ENCODE measurements around the gene IL1R2.

The IL1R2 gene

DNA sequence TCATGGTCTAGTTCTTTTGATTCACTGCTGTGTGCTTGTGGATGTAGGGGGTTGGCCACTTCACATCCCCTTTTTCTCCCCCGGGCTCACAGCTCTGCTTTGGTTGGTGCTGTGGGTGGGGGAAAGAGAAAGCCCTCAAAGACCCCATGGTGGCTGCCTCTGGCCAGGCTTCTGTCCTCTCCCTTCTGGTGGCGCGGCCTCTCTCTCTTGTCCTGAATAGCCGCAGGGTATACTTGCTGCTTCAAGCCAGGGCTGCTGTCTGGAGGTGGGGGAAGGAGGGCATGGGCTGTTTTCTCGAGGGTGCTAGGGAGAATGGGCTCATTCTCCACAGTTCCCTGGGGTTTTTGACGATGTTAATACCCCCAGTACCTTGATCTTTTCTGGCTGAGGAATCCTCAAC, 53.9 kb downstream of the IL1R2 start:
- Histone ChIP-seq H3K4me1 (peaks cover 27% of the 10 kb centered on the region), H3K27me3 (ENCODE audit: control insufficient read depth, insufficient read depth, low read length) (no peaks in the 10 kb centered on the region), H2AFZ (no peak overlapping the region), H3K9me3 (ENCODE audit: control insufficient read depth, low read length) (no peaks in the 10 kb centered on the region), H3K4me3 (ENCODE audit: low read depth, low read length) (no peak overlapping the region), H3K4me2 (ENCODE audit: low read length) (no peak overlapping the region), H3K79me2 (no peaks in the 10 kb centered on the region), H3K9ac (no peak overlapping the region), H3K27ac (peak overlapping the region; percentile 49), H3K36me3 (ENCODE audit: control insufficient read depth, insufficient read depth, low read length) (no peaks in the 10 kb centered on the region)
- TF ChIP-seq, protein P1, sequence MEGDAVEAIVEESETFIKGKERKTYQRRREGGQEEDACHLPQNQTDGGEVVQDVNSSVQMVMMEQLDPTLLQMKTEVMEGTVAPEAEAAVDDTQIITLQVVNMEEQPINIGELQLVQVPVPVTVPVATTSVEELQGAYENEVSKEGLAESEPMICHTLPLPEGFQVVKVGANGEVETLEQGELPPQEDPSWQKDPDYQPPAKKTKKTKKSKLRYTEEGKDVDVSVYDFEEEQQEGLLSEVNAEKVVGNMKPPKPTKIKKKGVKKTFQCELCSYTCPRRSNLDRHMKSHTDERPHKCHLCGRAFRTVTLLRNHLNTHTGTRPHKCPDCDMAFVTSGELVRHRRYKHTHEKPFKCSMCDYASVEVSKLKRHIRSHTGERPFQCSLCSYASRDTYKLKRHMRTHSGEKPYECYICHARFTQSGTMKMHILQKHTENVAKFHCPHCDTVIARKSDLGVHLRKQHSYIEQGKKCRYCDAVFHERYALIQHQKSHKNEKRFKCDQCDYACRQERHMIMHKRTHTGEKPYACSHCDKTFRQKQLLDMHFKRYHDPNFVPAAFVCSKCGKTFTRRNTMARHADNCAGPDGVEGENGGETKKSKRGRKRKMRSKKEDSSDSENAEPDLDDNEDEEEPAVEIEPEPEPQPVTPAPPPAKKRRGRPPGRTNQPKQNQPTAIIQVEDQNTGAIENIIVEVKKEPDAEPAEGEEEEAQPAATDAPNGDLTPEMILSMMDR (IDR thresholded peaks at IDR 0.05): no peak

DNA sequence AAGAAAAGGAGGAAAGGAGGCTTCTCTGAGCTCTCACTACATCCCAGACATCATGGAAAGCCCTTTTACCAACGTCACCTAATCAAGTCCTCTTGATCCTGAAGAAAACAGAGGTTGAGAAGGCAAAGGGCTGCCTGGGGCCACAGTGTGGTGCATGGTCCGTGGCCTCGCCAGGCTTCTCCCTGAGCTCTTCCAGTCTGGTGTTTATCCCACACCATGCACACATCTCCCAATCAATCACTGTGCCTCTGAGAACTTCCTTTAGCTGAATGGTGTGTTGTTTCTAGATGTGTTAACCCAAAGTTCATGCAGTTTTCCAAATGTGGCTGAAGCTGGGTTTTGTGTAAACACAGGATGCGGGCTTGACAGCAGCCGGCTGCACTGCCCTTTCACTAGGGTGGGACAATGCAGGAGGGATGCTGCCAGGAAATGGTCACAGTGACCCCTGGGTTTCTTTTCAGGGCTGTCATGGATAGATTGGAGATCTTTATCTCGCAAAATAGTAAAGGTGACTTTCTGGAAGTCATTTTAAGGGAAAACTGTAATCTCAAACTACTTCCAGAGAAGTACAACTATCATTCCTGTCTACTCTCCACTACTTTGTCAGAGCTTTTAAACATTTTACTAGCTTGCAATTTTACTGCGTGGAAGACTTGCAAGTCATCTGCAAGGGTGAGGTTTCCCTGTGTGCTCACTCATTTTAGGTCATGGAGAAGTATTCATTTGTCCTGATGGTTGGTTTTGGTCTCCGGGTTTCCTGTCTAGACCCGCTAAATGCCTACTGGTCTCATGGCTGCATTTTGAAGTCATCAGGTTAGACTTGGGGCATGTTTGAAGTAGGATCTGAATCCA, 54.6 kb downstream of the IL1R2 start:
- H3K9me3 ChIP-seq (ENCODE audit: control insufficient read depth, low read length): no peaks in the 10 kb centered on the region
- H2AFZ ChIP-seq: peak overlapping the region; percentile 21
- H3K79me2 ChIP-seq: no peaks in the 10 kb centered on the region
- no peaks in the 10 kb centered on the region for H3K27me3 ChIP-seq (ENCODE audit: control insufficient read depth, insufficient read depth, low read length)
- H3K9ac ChIP-seq: no peak overlapping the region
- TF ChIP-seq, protein P1 (IDR thresholded peaks at IDR 0.05): no peak
- H3K36me3 ChIP-seq (ENCODE audit: control insufficient read depth, insufficient read depth, low read length): no peaks in the 10 kb centered on the region
- H3K27ac ChIP-seq: peak overlapping the region; percentile 49
- no peak overlapping the region for H3K4me2 ChIP-seq (ENCODE audit: low read length)
- peaks cover 21% of the 10 kb centered on the region for H3K4me1 ChIP-seq
- no peak overlapping the region for H3K4me3 ChIP-seq (ENCODE audit: low read depth, low read length)

DNA sequence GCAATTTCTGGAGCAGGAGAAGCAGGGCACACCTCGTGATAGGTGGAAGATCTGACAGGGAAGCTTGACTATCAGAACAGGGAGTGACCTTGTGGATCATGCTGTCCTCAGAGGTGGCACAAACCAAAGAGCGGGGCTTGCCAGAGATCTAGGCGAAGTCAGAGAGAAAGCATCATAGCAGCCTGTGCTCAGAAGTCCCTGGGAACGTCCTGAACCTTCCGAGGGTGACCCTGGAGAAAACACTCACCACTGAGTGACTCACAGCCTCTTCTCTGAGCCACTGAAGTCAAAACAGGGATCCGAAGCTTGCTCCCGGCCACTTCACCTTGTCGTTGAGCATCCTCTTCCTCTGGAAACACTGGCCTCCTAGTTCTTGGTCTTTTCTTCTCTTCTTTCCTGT, 56.7 kb downstream of the IL1R2 start:
- H3K79me2 ChIP-seq: no peaks in the 10 kb centered on the region
- H3K9ac ChIP-seq: no peak overlapping the region
- TF ChIP-seq, protein P1 (IDR thresholded peaks at IDR 0.05): no peak
- no peak overlapping the region for H2AFZ ChIP-seq
- H3K36me3 ChIP-seq (ENCODE audit: control insufficient read depth, insufficient read depth, low read length): no peaks in the 10 kb centered on the region
- no peaks in the 10 kb centered on the region for H3K9me3 ChIP-seq (ENCODE audit: control insufficient read depth, low read length)
- H3K4me1 ChIP-seq: peaks cover 14% of the 10 kb centered on the region
- no peak overlapping the region for H3K4me3 ChIP-seq (ENCODE audit: low read depth, low read length)
- no peak overlapping the region for H3K27ac ChIP-seq
- H3K27me3 ChIP-seq (ENCODE audit: control insufficient read depth, insufficient read depth, low read length): no peaks in the 10 kb centered on the region
- H3K4me2 ChIP-seq (ENCODE audit: low read length): no peak overlapping the region

DNA sequence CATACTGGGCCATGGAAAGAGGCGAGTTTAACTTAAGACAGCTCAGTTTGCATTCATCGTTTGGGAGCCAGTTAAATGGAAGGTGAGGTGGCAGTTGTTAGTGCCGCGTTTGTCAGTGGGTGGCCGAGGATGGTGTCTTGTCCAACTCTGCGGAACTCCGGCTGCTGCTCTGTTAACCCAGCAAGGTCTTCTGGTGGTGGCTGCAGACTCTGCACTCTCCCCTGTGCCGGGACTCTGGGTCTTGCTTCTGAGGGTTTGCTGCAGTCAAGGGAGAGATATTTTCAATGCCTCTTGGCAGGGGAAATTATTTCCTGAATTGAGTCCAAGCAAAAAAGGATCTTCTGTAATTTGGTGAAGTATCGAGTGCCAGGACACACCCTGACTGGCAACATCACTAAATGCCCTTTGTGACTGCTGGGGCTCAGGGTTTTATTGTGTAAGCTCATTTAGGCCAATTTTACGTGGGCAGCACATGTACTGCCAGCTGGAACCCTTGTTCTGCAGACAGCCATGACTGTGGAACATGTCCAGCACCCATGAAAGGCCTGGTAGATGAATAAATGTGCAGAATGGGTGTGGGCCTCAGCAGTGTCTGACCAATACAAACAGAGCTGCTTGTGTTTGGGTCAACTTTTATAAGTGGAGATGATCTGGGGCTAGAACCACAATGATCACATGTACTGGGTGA, 58.1 kb downstream of the IL1R2 start:
- Histone ChIP-seq H3K27ac (no peak overlapping the region), H3K4me3 (ENCODE audit: low read depth, low read length) (no peak overlapping the region), H3K4me1 (peaks cover 14% of the 10 kb centered on the region)

More for the DNA sequence above, 58.1 kb downstream of the IL1R2 start:
- H3K36me3 ChIP-seq (ENCODE audit: control insufficient read depth, insufficient read depth, low read length): no peaks in the 10 kb centered on the region
- TF ChIP-seq, protein P1 (IDR thresholded peaks at IDR 0.05): no peak
- H3K4me2 ChIP-seq (ENCODE audit: low read length): no peak overlapping the region
- H3K79me2 ChIP-seq: no peaks in the 10 kb centered on the region
- H2AFZ ChIP-seq: peak overlapping the region; percentile 40
- no peak overlapping the region for H3K9ac ChIP-seq
- no peaks in the 10 kb centered on the region for H3K27me3 ChIP-seq (ENCODE audit: control insufficient read depth, insufficient read depth, low read length)
- H3K9me3 ChIP-seq (ENCODE audit: control insufficient read depth, low read length): no peaks in the 10 kb centered on the region

Measured in parathyroid adenoma (tissue), 2 donors.